ENCODE data around the gene QRSL1. TPM values are rescaled to one million over a fixed set of nuclear protein-coding genes. Genes with fewer than 3 reads are reported as not detected.
"Not testable (repeated sequence)": the region's sequence is repeated elsewhere in the genome, so short reads cannot be mapped to it uniquely, and the experiment has no call there.

The QRSL1 gene
- total and polyA plus RNA-seq, 7 donors: 8.3 to 15.6 (median 9.4) TPM

DNA sequence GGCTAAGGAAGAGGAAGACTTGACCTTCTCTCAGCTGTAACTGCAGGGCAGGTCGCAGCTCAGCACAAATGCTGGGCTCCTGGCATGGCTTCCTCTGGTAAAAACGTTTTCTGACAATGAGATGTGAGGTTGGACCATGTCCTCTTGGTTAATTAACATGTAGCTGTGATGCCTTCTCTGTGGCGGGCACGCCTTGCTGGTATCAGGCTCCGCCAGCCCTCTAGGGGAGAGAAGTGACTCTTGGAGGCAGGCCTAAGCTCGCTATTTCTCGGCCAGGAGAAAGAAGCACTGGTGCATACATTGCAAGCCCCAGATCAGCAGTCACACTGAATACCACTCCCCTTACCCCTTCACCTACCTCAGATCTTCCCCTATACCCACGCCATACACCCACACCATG, 65.0 kb downstream of the QRSL1 start:
- DNase-seq: no peak
- TF ChIP-seq POLR2AphosphoS5 (IDR thresholded peaks at IDR 0.05) (no peak), EP300 (IDR thresholded peaks at IDR 0.05) (no peak), POLR2A (IDR thresholded peaks at IDR 0.05) (no peak)
- TF ChIP-seq, protein P1, sequence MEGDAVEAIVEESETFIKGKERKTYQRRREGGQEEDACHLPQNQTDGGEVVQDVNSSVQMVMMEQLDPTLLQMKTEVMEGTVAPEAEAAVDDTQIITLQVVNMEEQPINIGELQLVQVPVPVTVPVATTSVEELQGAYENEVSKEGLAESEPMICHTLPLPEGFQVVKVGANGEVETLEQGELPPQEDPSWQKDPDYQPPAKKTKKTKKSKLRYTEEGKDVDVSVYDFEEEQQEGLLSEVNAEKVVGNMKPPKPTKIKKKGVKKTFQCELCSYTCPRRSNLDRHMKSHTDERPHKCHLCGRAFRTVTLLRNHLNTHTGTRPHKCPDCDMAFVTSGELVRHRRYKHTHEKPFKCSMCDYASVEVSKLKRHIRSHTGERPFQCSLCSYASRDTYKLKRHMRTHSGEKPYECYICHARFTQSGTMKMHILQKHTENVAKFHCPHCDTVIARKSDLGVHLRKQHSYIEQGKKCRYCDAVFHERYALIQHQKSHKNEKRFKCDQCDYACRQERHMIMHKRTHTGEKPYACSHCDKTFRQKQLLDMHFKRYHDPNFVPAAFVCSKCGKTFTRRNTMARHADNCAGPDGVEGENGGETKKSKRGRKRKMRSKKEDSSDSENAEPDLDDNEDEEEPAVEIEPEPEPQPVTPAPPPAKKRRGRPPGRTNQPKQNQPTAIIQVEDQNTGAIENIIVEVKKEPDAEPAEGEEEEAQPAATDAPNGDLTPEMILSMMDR (IDR thresholded peaks at IDR 0.05): no peak
- intact Hi-C loops (cut with DNase I): no loop called here
- Histone ChIP-seq H3K27ac (no peak overlapping the region), H3K4me1 (no peaks in the 10 kb centered on the region), H3K27me3 (no peaks in the 10 kb centered on the region), H3K4me3 (no peak overlapping the region), H3K9me3 (no peaks in the 10 kb centered on the region), H3K36me3 (no peaks in the 10 kb centered on the region)
- 72 to 73% methylated on average over 8 of the region's 8 CpGs for WGBS, 2 donors

DNA sequence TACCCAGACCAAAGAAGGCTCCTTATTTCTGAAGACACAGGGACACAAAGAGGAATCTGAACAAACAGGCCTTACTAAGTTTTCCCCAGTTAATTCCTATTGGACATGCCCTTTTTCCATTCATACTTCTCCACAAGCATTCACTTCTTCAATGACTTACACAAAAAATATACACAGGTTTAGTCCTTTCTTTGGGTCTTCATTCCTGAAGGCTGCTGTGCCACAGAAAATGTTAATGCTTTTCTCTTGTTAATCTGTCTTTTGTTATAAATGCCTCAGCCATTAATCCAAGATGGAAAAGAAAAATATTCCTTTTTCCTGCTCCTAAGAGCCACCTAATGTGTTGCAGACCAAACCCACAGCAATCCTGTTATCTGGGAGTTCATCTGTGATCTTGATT, 71.2 kb downstream of the QRSL1 start:
- Histone ChIP-seq H3K27ac (no peak overlapping the region), H3K9me3 (peaks cover 0 to 11% (median 0%) of the 10 kb centered on the region in 4 donors), H3K4me1 (no peaks in the 10 kb centered on the region), H3K4me3 (no peak overlapping the region), H3K36me3 (no peaks in the 10 kb centered on the region), H3K27me3 (no peaks in the 10 kb centered on the region)
- DNase-seq: no peak
- TF ChIP-seq EP300 (IDR thresholded peaks at IDR 0.05): no peak
- no peak for TF ChIP-seq POLR2A (IDR thresholded peaks at IDR 0.05)
- no peak for TF ChIP-seq POLR2AphosphoS5 (IDR thresholded peaks at IDR 0.05)
- TF ChIP-seq, protein P1 (IDR thresholded peaks at IDR 0.05): no peak
- intact Hi-C loops (cut with DNase I): no loop called here

DNA sequence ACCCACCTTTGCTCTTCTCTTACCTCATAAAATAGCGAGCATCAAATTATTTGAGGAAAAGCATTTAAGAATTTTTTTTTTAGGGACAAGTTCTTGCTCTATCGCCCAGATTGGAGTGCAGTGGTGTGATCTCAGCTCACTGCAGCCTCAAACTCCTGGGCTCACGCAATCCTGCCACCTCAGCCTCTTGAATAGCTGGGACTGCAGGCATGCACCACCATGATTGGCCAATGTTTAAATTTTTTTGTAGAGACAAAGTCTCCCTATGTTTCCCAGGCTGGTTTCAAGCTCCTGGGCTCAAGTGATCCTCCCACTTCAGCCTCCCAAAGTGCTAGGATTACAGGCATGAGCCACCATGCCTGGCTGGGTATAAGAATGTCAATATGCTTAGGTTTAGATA, 71.8 kb downstream of the QRSL1 start:
- intact Hi-C loops (cut with DNase I); H3K36me3 ChIP-seq; DNase-seq; H3K27ac ChIP-seq; H3K27me3 ChIP-seq; H3K4me1 ChIP-seq; H3K4me3 ChIP-seq: not testable (repeated sequence)
- peaks cover 0 to 11% (median 0%) of the 10 kb centered on the region in 4 donors for H3K9me3 ChIP-seq
- 93% methylated on average over 3 of the region's 3 CpGs for WGBS, 2 donors

DNA sequence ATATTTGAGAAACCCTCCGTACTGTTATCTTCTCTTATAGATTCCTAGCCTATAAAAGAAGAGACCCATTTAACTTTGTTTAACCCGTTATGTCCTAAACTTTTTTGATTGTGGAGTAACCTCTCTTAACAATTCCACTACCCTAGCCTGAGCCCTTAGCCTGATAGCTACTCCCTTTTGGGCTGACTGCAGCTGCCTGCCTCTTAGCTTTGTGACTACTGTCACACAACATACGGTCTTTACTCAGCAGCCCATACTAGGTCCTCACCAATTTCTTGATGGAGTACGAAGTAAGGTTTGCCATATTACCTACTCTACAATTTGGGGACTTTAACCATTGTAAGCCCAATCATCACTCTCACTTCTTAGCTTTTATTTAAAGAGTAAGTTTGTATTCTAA, 72.7 kb downstream of the QRSL1 start:
- no peaks in the 10 kb centered on the region for H3K27me3 ChIP-seq
- no peak for TF ChIP-seq EP300 (IDR thresholded peaks at IDR 0.05)
- TF ChIP-seq, protein P1 (IDR thresholded peaks at IDR 0.05): no peak
- no peak for TF ChIP-seq POLR2AphosphoS5 (IDR thresholded peaks at IDR 0.05)
- TF ChIP-seq POLR2A (IDR thresholded peaks at IDR 0.05): no peak
- intact Hi-C loops (cut with DNase I): no loop called here
- H3K9me3 ChIP-seq: peaks cover 0 to 11% (median 0%) of the 10 kb centered on the region in 4 donors
- WGBS, 2 donors: 26 to 51% methylated on average over 4 of the region's 4 CpGs
- DNase-seq: no peak
- no peak overlapping the region for H3K4me3 ChIP-seq
- H3K4me1 ChIP-seq: no peaks in the 10 kb centered on the region
- H3K27ac ChIP-seq: no peak overlapping the region
- no peaks in the 10 kb centered on the region for H3K36me3 ChIP-seq

DNA sequence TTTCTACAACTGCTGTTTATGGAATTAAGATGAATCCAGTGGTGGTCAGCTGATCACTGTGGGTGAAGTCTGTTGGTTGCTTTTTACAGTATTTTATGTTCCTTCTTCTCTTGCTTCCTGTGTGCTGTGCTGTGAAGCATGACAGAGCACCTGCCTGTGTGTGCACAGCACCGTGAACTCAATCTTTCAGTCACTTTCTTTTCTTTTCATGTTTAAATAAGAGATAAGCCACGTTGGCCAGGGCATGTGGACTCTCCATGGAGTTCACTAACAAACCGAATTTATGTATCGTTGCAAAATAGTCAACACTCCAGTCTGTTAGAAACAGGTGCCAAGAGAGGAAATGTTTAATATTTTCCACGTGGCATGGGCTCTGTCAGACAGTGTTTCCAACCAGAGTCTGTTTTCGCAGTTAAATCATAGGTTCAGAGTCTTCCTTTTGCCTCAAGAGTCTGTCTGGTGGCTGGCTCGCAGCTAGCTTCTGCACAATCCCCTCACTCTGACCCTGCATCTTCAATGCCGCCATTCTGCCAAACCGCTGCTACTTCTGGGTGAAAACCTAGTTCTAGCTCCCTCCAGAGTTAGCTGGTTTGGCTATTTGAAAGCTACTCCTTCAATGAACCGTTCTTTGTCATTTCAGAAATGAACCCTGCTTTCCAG, 73.2 kb downstream of the QRSL1 start:
- intact Hi-C loops (cut with DNase I): no loop called here
- Histone ChIP-seq H3K27ac (no peak overlapping the region), H3K27me3 (no peaks in the 10 kb centered on the region), H3K4me1 (no peaks in the 10 kb centered on the region), H3K36me3 (no peaks in the 10 kb centered on the region), H3K4me3 (no peak overlapping the region), H3K9me3 (peaks cover 0 to 11% (median 0%) of the 10 kb centered on the region in 4 donors)
- TF ChIP-seq POLR2A (IDR thresholded peaks at IDR 0.05): no peak
- no peak for TF ChIP-seq EP300 (IDR thresholded peaks at IDR 0.05)
- TF ChIP-seq POLR2AphosphoS5 (IDR thresholded peaks at IDR 0.05): no peak
- TF ChIP-seq, protein P1 (IDR thresholded peaks at IDR 0.05): no peak
- no peak for DNase-seq
- WGBS, 2 donors: 34 to 43% methylated on average over 10 of the region's 10 CpGs
